Measurements from ENCODE around the gene PPP1R16B.

GRCh38 chr20:38843346-38843745 lies 37.8 kb downstream of the PPP1R16B start:
- TF ChIP-seq CTCF (IDR thresholded peaks at IDR 0.05) (no peak), POLR2A (IDR thresholded peaks at IDR 0.05) (no peak)

All from heart left ventricle (tissue), 13 donors.